Stimulated activated CD8-positive, alpha-beta memory T cell treated with anti-CD3 and anti-CD28 coated beads, Interleukin-7, amount 100 ng/mL, for 4 hours (primary cell): Measurements from ENCODE around the gene IL17D.
"Not testable (repeated sequence)": the region's sequence is repeated elsewhere in the genome, so short reads cannot be mapped to it uniquely, and the experiment has no call there.

ENCODE experiments used
- DNase-seq, 2 donors: peaks; one replicate each; pipeline ENCODE4 v3.0.0-alpha.2; 2020; ENCODE audit warnings: low read depth in 2 of 2

Gene IL17D, protein sequence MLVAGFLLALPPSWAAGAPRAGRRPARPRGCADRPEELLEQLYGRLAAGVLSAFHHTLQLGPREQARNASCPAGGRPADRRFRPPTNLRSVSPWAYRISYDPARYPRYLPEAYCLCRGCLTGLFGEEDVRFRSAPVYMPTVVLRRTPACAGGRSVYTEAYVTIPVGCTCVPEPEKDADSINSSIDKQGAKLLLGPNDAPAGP

DNA sequence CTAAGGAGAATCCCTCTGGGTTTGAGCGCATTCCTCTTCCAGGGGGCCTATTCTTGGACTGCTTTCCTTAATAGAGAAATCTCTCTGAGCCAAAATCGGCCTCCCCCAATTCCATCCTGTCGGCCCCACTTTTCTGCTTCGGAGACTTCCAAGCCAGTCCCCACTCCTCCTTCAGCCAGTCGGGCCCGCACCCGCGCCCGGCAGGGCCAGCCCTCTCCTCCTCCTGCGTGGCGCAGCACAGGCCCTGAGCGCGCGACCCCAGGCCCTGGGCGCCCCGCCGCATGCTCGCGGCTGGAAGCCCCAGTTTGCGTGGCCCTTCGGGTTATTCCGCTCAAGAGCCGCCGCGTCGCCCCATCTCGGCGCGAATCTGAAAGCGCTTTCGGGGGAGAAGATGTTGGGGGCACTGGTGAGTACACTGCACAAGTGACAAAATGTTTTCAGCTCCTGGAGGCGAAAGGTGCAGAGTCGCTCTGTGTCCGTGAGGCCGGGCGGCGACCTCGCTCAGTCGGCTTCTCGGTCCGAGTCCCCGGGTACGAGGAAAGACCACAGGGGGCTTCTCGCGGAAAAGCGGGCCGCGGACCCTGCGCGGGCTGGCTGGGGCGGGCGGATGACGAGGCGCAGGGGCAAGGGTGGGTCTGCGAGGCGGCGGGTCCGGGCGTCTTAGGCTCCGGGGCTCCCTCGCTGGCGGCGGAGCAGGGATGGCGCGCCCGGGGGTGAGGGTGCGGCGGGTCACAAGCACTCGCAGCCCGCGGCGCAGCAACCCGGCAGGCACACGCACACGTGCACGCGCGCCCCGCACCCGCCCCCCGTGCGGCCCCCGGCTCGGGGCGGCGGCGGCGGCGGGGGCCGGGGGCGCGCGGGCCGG, at the start of gene IL17D:
TSS of gene IL17D (plus strand) at position 785 of the 865 bp plus-strand sequence. CDS start 303 bp downstream, outside the sequence.
- DNase-seq = peak; percentile 14 to 38

DNA sequence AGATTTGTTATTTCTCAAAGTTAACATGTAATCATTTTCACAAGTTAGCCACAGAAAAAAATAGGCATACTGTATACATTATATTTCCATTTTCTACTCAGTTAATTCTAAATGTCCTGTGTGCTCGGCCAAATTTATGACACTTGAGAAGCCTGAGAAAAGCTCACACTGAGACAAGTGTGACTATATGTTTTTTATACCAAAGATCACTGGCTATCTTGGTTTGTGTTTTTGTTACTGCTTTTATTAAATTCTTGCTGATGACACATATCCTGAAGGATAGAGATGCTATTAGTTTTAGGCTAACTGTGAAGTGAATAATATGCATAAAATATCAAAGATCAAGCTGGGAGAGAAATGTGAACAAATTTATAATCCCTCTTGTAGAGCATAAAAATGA, 49.3 kb upstream of the IL17D start:
- no peak for DNase-seq

DNA sequence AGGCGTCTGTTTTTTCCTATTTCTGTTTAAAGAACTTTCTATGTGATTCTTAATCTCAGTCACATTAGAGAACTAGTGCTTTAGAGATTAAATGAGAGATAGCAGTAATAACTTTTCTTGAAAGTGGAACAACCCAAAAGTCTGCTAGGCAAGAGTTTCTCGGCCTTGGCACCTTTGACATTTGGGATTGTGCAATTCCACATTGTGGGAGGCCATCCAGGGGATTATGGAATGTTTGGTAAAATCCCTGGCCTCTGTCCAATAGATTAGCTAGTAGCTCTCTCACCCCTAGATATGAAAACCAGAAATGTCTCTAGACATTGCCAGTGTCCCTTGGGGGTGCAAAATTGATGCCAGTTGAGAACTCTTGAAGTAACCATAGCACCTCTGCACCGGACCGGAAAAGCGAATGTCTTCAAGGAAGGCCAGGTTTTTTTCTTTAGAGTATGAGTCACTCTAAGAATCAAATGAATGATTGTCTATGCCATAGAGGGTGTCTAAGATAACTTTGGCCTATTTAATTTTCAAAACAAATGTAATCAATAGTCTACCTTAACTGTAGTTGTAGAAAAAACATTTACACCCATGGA, 45.0 kb upstream of the IL17D start:
- no peak for DNase-seq

DNA sequence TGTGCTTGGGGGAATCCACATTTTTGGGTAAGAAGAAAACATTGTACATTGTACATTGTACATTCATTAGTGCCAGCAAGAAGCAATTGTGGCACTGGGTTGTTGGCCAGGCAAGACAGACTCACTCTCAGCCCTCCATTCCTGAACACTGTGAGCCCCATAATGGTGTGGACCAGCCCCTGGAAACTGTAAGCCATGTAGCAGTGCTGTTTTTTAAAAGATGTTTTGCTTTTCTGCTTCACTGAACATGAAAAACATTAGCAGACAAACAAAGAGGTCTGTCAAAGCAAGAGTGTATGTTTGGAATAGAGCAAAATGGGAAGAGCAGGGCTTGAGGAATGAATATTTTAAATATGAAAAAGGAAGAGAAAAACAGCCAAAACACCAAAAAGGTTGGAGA, 39.1 kb upstream of the IL17D start:
- DNase-seq = no peak

DNA sequence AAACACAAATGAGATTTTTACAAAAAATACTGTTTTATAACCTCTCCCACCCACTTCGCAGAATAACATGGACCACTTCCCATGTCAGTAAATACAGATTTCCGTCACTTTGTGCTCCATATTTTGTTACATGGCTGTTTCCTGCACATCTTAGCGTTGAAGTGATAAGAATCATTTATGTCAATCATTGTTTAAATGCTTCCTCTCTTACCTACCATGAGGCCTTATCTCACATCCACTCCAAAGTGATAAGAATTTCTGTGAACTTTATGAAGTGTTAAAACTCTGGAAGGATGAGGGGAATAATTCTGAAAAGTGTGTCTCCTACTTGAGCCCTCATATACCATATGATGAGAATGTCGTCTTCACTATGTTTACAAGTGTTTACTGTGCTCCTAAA, 36.6 kb upstream of the IL17D start:
- no peak for DNase-seq

DNA sequence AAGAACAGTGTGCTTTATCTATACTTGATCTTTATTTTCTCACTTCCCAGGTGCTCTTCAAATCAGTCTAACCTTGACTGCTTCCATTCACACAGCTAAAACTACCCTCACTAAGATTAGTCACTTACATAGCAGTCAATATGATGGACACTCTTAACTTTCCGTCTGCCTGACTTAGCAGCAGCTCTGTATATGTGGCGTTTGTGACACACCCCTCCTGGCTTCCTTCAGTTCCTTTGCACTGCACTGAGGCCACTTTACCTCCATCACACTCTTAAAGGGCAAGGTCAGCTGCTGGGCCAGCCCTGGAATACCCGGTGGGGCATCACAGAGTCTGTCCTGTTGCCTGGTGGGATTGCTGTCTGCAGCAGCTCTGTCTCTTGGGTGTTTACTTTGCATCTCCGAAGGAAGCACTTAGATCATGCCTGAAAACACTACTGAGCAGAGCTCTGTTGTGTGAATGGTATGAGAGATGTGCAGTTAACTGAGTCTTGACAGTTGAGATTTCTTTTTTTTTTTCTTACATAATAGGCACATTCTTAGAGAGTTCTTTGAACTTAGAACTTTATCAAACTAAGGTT, 35.6 kb upstream of the IL17D start:
- no peak for DNase-seq

DNA sequence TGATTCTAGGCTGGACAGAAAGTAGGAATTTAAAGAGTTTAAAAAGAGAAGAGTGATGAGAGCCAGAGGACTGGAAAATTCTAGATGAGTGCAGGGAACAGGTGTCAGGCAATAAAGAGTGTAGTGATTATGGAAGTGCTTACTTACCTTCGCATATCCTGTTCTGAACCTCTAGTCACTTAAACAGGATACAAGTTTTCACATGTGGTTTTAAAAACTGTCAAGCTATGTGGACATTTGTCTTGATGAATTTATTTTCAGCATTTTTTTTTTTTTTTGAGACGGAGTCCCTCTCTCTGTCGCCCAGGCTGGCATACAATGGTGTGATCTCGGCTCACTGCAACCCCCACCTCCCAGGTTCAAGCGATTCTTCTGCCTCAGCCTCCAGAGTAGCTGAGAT, 34.3 kb upstream of the IL17D start:
- DNase-seq = peak in 1 of 2 donors; percentile 1

DNA sequence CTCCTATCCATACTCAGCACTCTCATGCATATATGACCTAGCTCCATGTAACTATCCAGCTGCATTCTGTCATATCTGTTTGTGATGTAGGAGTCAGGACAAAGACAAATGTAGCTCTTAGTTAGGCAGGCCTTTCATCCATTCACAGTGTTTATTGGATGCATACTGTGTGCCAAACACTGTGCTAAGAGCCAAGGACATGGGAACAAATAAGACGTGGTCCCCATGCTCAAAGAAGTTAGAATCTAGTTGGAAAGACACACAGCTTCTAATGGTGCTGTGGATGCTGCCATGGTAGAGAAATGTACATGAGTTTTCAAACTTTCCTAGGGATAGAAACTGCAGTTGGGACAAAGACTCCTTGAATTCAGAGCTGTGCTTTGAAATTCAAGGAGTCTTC, 31.7 kb upstream of the IL17D start:
- no peak for DNase-seq

DNA sequence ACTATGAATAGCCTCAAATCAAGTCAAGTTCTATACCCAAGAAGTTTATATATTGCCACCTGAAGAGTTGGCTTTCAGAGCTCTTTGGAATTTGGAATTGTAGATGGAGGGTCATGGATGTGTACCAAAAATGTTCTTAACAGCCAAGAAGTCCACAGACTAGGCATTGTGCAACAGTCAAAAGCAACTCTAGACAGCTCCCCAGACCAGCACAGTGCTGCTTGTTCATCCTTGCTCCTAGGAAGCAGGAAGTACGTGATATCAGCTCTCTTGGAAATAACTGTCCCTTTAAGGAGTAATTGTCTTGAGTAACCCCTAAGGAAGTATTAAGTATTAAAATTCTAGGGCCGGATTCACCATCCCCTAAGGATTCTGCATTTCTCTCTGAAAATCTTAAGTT, 30.7 kb upstream of the IL17D start:
- no peak for DNase-seq

DNA sequence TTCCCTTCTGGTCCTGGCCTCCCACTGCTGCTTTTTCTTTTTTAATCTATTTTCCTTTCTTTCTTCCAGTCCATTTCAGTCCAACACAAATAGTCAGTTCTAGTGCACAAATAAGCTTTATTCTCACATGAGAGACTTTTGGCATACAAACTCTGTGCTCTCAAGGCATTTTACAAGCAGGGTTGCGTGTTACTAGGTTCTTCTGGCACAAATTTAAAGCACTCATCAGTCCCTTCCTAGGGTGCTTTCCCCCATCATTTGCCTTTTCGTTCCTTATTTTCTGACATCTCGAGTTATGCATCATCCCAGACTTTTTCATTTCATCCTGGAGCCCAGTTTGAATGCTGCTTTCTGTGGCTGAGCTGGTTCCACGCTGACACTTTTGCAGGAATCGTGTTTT, 29.8 kb upstream of the IL17D start:
- DNase-seq = no peak

DNA sequence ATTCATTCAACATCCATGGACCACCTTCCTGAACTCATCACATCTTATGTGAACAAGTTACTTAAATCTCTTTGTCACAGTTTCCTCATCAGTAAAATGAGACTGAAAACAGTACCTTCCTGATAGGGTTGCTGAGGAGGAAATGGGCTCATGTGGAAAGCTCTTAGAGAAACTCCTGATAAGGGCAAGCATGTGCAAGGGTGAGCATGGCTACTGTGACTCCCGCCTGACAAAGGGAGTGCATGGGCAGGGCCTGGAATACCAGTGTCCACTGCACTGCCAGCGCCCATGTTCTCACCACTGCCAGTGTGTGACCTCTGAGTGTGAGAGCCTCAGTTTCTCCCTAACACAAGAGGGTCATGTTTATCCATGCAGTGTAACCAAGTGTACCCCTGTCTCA, 27.3 kb upstream of the IL17D start:
- DNase-seq = no peak

DNA sequence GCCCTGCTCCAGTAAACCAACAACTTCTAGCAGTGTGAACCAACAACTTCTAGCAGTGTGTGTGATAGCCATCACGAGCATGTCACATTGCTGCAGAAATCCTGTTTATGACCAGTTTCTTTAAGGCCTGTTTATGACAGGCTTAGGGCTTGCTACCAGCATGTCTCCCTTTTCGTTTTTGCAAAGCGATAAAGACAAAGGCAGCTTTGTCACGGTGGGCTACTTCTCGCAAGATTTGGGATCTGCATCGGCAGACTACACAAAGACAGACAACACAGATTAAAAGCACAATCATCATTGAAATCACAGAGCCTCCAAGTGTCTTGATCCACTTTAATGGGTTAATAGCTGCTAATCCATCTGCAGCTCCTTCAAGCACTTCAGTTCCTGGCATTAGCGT, 24.9 kb upstream of the IL17D start:
- DNase-seq = not testable (repeated sequence)

DNA sequence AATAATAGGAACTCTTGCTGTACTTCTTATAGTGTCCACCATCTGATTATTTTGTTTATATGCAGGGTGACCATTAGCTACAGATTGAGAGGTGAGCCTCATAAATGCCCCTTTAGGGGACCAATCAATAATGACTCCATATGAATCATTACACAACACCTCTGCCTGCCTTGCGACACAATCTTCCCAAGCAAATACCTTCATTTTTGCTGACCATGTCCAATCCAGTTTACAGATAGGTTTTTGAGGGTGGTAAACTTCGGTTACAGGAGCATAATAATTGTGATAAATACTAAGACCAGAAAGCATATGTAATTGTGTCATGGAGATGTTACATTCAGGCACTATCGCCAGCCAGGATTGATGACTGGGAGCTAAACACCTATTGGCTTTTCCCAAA, 23.6 kb upstream of the IL17D start:
- no peak for DNase-seq

DNA sequence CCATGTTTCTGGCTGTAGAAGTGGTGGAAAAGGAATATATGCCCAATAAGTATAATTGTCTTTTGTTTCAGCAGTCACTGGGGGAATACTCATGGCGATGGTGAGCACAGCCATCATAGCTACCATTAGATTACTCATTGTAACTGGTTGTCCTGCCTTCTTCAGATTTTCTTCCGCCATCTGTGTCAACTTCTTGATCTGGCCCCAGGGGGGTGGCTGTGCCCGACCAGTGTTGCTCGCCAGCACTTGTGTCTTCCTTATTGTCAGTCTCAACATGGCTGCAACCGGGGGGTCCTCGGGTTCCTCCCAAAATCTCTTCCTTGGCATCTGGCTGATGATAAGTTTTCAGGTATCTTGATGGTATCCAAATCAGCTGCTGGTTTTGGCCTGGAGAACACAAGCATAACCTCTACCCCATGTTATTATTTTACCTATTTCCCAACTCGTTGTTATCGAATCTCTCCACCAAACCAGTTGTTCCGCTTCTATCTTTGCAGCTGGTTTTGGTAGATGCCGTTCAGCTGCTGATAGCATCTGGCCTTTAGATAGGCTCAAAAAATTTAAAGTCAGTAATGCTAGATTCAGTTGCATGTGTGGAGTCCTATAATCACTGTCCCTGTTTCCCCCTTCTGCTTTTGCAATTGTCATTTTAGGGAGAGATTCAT, 23.0 kb upstream of the IL17D start:
- no peak for DNase-seq

DNA sequence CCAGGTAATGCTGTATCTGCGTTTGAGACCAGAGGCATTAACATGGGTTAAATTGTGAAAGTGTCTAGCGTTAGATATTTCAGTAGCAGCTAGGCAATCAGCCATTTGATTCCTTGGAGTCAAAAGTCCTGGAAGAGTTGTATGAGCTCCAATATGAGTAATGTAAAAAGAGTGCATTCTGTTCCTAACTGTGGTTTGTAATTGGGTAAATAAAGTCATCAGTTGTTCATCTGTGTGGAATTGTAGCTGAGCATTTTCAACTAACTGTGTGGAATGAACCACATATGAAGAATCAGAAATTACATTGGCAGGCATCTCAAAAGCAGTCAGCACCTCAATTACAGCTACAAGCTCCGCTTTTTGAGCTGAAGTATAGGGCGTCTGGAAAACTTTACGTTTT, 22.0 kb upstream of the IL17D start:
- DNase-seq = not testable (repeated sequence)

DNA sequence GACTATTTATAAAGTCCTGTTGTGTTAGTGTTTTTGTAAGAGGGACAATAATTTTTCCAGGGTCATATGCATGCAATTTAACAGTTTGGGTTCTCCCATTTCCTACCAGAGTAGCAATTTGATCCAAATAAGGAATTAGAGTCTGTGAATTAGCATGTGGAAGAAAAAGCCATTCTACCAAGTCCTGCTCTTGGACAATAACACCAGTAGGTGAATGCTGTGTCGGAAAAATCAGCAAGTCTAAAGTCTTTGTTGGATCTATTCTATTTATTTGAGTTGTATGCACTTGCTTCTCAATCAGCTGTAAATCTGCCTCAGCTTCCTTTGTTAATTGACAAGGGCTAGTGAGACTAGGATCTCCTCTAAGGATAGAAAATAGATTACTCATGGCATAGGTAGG, 21.4 kb upstream of the IL17D start:
- no peak for DNase-seq

DNA sequence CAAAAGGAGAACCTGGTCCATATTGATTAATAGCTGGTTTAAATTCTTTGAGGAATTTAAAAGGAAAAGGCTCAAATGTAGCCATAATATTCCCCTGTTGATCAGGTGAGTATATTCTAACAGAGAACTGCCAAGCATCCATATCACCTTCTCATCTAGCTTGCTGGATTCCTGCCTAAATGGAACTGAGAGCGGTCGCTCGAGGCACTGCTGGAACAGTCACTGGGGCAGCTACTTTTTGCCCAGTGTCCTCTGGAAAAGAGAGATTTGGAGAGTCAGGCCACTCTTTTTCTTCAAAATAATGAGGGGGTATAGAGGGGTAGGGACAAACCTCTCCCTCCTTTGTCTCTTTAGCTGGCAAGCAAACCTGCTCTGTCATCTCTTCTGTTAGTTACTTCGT, 19.5 kb upstream of the IL17D start:
- no peak for DNase-seq

DNA sequence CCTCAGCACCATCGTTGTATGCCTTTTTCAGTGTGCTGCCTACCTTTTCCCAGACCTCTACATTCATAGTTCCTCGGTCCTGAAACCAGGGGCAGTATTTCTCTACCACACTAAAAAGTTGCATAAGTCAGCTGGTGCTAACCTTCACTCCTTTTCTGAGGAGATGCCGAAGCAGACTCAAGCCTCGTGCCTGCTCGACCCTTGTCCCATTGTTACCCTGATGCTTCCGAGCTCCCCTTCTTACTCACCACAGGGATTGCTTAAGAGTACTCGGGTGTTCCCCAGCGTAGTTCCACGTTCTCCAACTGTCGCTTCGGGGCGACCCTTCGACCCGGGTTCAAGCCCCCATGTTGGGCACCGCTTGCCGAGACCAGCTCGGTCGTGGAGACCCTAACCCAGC, 19.0 kb upstream of the IL17D start:
- DNase-seq = no peak

DNA sequence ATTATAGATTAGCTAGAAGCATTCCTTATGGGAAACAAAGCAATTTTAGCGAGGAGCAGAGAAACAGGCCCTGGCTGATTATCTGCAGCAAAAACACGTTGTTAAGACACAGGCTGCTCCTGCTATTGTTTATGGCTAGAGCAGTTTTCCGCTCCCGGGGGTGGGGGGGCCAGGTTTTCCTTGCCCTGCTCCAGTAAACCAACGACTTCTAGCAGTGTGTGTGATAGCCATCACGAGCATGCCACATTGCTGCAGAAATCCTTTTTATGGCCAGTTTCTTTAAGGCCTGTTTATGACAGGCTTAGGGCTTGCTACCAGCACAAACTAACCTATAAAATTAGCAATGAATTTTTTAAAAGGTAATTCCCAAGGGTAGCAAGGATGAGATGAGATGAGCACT, 18.4 kb upstream of the IL17D start:
- no peak for DNase-seq

DNA sequence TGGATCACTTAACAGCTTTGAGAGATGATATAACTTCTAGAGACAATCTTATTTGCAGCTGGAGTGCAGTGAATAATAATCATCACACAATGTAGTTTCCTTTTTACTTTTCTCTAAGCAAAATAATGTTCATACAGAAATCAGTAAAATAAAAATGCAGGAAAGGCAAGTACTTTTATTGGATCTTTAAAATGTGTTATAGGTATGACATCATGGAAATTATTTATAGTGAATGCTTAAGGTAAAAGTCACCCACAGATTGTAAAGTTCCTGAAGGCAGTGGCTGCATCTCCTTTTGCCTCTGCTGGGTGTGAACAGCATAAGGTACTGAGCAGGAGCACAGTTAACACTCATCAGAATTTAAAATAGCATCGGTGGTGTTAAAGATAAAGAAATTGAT, 17.3 kb upstream of the IL17D start:
- DNase-seq = no peak

DNA sequence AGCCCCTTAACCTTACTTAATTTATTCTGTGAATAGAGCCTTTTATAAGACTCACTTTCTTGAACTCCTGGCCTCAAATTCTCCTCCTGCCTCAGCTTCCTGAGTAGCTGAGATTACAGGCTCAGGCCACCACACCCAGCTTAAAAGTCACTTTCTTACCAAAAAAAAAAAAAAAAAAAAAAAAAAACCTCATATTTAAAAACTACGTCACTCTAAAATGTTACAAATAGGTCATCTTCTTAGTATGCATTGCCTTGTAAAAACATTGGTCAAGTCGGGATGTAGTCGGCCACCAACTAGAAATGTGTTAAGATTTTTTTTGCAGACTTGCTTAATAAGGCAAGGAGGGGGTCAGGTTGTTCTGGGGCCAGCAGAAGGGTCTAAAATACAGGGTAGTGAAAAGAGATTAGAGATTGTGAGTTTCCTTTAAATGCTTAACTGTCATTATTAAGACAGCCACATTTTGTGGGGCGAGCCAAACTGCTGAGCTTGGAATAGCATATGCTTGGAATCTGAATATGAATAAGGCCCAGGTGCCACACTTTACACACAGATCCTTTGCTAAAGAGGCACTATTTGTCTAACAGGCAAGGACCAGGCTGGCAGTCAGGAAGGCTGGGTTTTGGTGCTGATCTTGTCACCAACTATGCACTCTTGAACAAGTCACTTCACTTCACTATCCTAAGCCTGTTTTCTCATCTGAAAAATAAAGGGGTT, 16.5 kb upstream of the IL17D start:
- no peak for DNase-seq

DNA sequence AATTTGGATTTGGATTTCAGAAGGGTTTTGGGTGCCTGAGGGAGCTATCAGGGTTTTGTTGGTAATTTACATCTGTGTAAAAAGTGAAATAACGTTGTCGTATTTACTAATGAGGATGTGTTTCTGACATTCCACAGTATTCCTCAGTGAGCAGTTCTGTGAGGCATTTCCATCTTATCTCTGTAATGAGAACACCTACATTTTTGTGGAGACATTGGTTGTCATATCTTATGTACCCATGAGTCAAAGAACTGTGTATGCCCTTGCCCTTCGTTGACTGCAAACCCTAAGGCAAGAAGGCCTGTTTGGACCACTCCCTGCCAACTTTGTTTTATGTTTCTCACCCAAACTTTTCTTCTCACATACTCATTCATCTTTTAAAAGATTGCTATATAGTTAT, 14.2 kb upstream of the IL17D start:
- no peak for DNase-seq
